Caco-2 (cell line): ENCODE results near the gene TRNT1. TPM values are rescaled to one million over a fixed set of nuclear protein-coding genes. Genes with fewer than 3 reads are reported as not detected.
A peak's percentile ranks its signal among the peaks of the same experiment; 100 is the strongest.

Experiments
- BruUV-seq: library from RNA; stranded (reverse); fragments of 400-500 nt; replicated peaks from 2 replicates; lab custom pipeline; 2021; lab: Mats Ljungman, UMichigan
- CTCF ChIA-PET: fragments of 300-600 bp; sonication (Branson Sonifier 250); formaldehyde crosslinking; loops from one replicate; lab custom pipeline; 2022; ENCODE audit warnings: antibody characterized with exemption; lab: Charles Lee
- POLR2A ChIA-PET: fragments of 300-600 bp; sonication (Branson Sonifier 250); formaldehyde crosslinking; loops from one replicate; lab custom pipeline; 2022; ENCODE audit warnings: antibody characterized with exemption; lab: Charles Lee
- DNase-seq, 2 experiments: peaks; one replicate each; pipeline versions ENCODE4 v3.0.0 to v3.0.0-alpha.2; 2020 to 2022
- H3K27me3 ChIP-seq: replicated peaks from 2 replicates; pipeline ENCODE4 v1.6.0; 2011; ENCODE audit warnings: low read length; ENCODE audit not compliant: control insufficient read depth, insufficient read depth
- H3K36me3 ChIP-seq: 2 replicates; pipeline ENCODE4 v1.5.1; 2011; ENCODE audit warnings: low read length; ENCODE audit not compliant: control insufficient read depth, insufficient read depth
- H3K4me1 ChIP-seq: fragments of 250-450 bp; sonication (Bioruptor Pico); 2 replicates; pipeline ENCODE4 v1.5.1; 2020; ENCODE audit warnings: mild to moderate bottlenecking
- H3K4me3 ChIP-seq: 2 replicates; pipeline ENCODE4 v1.5.1; 2011; ENCODE audit warnings: low read depth, mild to moderate bottlenecking, control low read depth, low read length
- H3K9me3 ChIP-seq: fragments of 250-450 bp; sonication (Bioruptor Pico); 2 replicates; pipeline ENCODE4 v1.5.1; 2020; ENCODE audit warnings: mild to moderate bottlenecking, moderate library complexity
- H3K27ac Mint-ChIP-seq: one replicate; pipeline ENCODE4 v1.8.0; 2022; ENCODE audit warnings: mixed read lengths; ENCODE audit not compliant: unreplicated experiment
- H3K27me3 Mint-ChIP-seq: one replicate; pipeline ENCODE4 v1.8.0; 2022; ENCODE audit warnings: mixed read lengths; ENCODE audit not compliant: insufficient read depth, unreplicated experiment
- H3K36me3 Mint-ChIP-seq: one replicate; pipeline ENCODE4 v1.8.0; 2022; ENCODE audit warnings: mild to moderate bottlenecking, mixed read lengths; ENCODE audit not compliant: insufficient read depth, unreplicated experiment
- H3K4me1 Mint-ChIP-seq: one replicate; pipeline ENCODE4 v1.8.0; 2022; ENCODE audit warnings: low read depth, mixed read lengths; ENCODE audit not compliant: unreplicated experiment
- H3K4me3 Mint-ChIP-seq: one replicate; pipeline ENCODE4 v1.8.0; 2022; ENCODE audit warnings: mild to moderate bottlenecking, moderate library complexity, mixed read lengths; ENCODE audit not compliant: unreplicated experiment
- H3K9me3 Mint-ChIP-seq: one replicate; pipeline ENCODE4 v1.8.0; 2022; ENCODE audit warnings: mixed read lengths; ENCODE audit not compliant: unreplicated experiment
- CTCF ChIP-seq, 2 experiments: fragments of 200-600 bp in 1 of 2; IDR thresholded peaks; 1 replicate in 1 of 2; 2 replicates in 1 of 2; pipeline versions ENCODE4 v1.5.1 to v1.8.0; 2011 to 2022; ENCODE audit warnings: antibody characterized with exemption in 1 of 2, control low read depth in 1 of 2, inconsistent platforms in 1 of 2, low read depth in 1 of 2, low read length in 1 of 2, mild to moderate bottlenecking in 1 of 2, moderate library complexity in 1 of 2; ENCODE audit not compliant: insufficient read depth in 1 of 2, severe bottlenecking in 1 of 2, unreplicated experiment in 1 of 2
- intact Hi-C: fragments of 100-400 bp; cut with micrococcal nuclease; formaldehyde crosslinking; loops from one replicate; pipeline ENCODE4 v1.10.0; 2022; ENCODE audit not compliant: unreplicated experiment
- total RNA-seq: library from RNA; stranded (reverse); gene quantifications from 2 replicates; pipeline ENCODE4 v1.2.3, GENCODE V29; 2022

Gene TRNT1
- total RNA-seq, 1 experiment from 2014 or later = 43.6 TPM

- no peaks in the 10 kb centered on the region for H3K4me1 ChIP-seq
- H3K36me3 ChIP-seq = peaks cover 2% of the 10 kb centered on the region
- H3K9me3 Mint-ChIP-seq = no peaks in the 10 kb centered on the region
- no peaks in the 10 kb centered on the region for H3K27me3 ChIP-seq
- H3K27me3 Mint-ChIP-seq = no peaks in the 10 kb centered on the region
- H3K36me3 Mint-ChIP-seq = peaks cover 45% of the 10 kb centered on the region
- BruUV-seq = no TSS peak
- peak in 1 of 2 experiments; percentile 29 for DNase-seq
- H3K9me3 ChIP-seq = no peaks in the 10 kb centered on the region
- no peaks in the 10 kb centered on the region for H3K4me1 Mint-ChIP-seq
- ChIA-PET POLR2A (no interaction called here), CTCF (no interaction called here)
- TF ChIP-seq CTCF (IDR thresholded peaks at IDR 0.05; ENCODE audit: insufficient read depth in 1 of 2, low read depth in 1 of 2, low read length in 1 of 2, severe bottlenecking in 1 of 2, unreplicated experiment in 1 of 2) = peak; percentile 35 to 44
- no peak overlapping the region for H3K4me3 Mint-ChIP-seq
- intact Hi-C loops = loop anchor here (10.0 kb wide), 1 partner anchor 406 kb away; no protein-coding TSS in a partner anchor
- no peak overlapping the region for H3K4me3 ChIP-seq
- H3K27ac Mint-ChIP-seq = no peak overlapping the region
These were observed 44.3 kb downstream of the TRNT1 start for GRCh38 chr3:3170998-3171397.

GRCh38 chr3:3172627-3173026 is 45.9 kb downstream of the TRNT1 start:
- Mint-ChIP-seq H3K4me3 (no peak overlapping the region), H3K36me3 (peaks cover 31% of the 10 kb centered on the region), H3K9me3 (no peaks in the 10 kb centered on the region), H3K27ac (no peak overlapping the region), H3K4me1 (peaks cover under 1% of the 10 kb centered on the region), H3K27me3 (no peaks in the 10 kb centered on the region)
- intact Hi-C loops = loop anchor here (10.0 kb wide), 1 partner anchor 408 kb away; no protein-coding TSS in a partner anchor
- Histone ChIP-seq H3K4me3 (no peak overlapping the region), H3K27me3 (no peaks in the 10 kb centered on the region), H3K36me3 (peaks cover 2% of the 10 kb centered on the region), H3K9me3 (no peaks in the 10 kb centered on the region), H3K4me1 (peaks cover 2% of the 10 kb centered on the region; the same call in 1 of the 2 replicates)
- ChIA-PET CTCF (no interaction called here), POLR2A (no interaction called here)
- no peak for DNase-seq
- no TSS peak for BruUV-seq
- TF ChIP-seq CTCF (IDR thresholded peaks at IDR 0.05; ENCODE audit: insufficient read depth in 1 of 2, low read depth in 1 of 2, low read length in 1 of 2, severe bottlenecking in 1 of 2, unreplicated experiment in 1 of 2) = no peak

GRCh38 chr3:3177861-3178497 is 51.2 kb downstream of the TRNT1 start:
- ChIA-PET CTCF (no interaction called here), POLR2A (no interaction called here)
- Mint-ChIP-seq H3K4me3 (peak overlapping the region; percentile 83), H3K36me3 (peaks cover 15% of the 10 kb centered on the region), H3K4me1 (peaks cover 13% of the 10 kb centered on the region), H3K9me3 (no peaks in the 10 kb centered on the region), H3K27ac (no peak overlapping the region), H3K27me3 (peaks cover 4% of the 10 kb centered on the region)
- Histone ChIP-seq H3K9me3 (no peaks in the 10 kb centered on the region), H3K27me3 (no peaks in the 10 kb centered on the region; the same call in 1 of the 2 replicates), H3K36me3 (peaks cover 2% of the 10 kb centered on the region), H3K4me3 (peak overlapping the region; percentile 100), H3K4me1 (peaks cover 9% of the 10 kb centered on the region)
- no TSS peak for BruUV-seq
- intact Hi-C loops = loop anchor here (10.0 kb wide), 1 partner anchor 413 kb away; no protein-coding TSS in a partner anchor
- no peak for TF ChIP-seq CTCF (IDR thresholded peaks at IDR 0.05; ENCODE audit: insufficient read depth in 1 of 2, low read depth in 1 of 2, low read length in 1 of 2, severe bottlenecking in 1 of 2, unreplicated experiment in 1 of 2)
- DNase-seq = no peak
